PC-3 (cell line): ENCODE results near the gene DRAP1. TPM values are rescaled to one million over a fixed set of nuclear protein-coding genes. Genes with fewer than 3 reads are reported as not detected.
A peak's percentile ranks its signal among the peaks of the same experiment; 100 is the strongest.

Experiments used
- ATAC-seq: fragments of 200-7000 bp; cut with Tn5 transposase; 2 replicates; pipeline ENCODE4 v1.9.1; 2020; ENCODE audit warnings: mild to moderate bottlenecking, moderate library complexity
- BruUV-seq: library from RNA; stranded (reverse); fragments of 400-500 nt; replicated peaks from 2 replicates; lab custom pipeline; 2021; lab: Mats Ljungman, UMichigan
- CTCF ChIA-PET: fragments of 300-600 bp; sonication (Branson Sonifier 250); formaldehyde crosslinking; loops from one replicate; lab custom pipeline; 2022; ENCODE audit warnings: antibody characterized with exemption; lab: Charles Lee
- POLR2A ChIA-PET: fragments of 300-600 bp; sonication (Branson Sonifier 250); formaldehyde crosslinking; loops from one replicate; lab custom pipeline; 2022; ENCODE audit warnings: antibody characterized with exemption; ENCODE audit not compliant: unreplicated experiment; lab: Charles Lee
- DNase-seq: peaks from one replicate; pipeline ENCODE4 v3.0.0-alpha.2; 2015
- H2AFZ ChIP-seq: fragments of 300-600 bp; sonication (generic); 2 replicates; pipeline ENCODE4 v1.6.0; 2016; ENCODE audit warnings: antibody characterized with exemption, low read length
- H3F3A ChIP-seq: fragments of 300-600 bp; sonication (generic); one replicate; pipeline ENCODE4 v1.6.0; 2017; ENCODE audit warnings: antibody characterized with exemption, low read length, control low read depth, mild to moderate bottlenecking; ENCODE audit not compliant: unreplicated experiment
- H3K27ac ChIP-seq: fragments of 300-600 bp; sonication (generic); 2 replicates; pipeline ENCODE4 v1.5.1; 2016; ENCODE audit warnings: mild to moderate bottlenecking, low read length
- H3K27me3 ChIP-seq: fragments of 300-600 bp; sonication (generic); 2 replicates; pipeline ENCODE4 v1.6.1; 2016; ENCODE audit warnings: low read length, mixed read lengths
- H3K36me3 ChIP-seq: fragments of 300-600 bp; sonication (generic); 2 replicates; pipeline ENCODE4 v1.6.1; 2016; ENCODE audit warnings: low read depth, mixed run types, low read length, mixed read lengths
- H3K4me1 ChIP-seq: fragments of 300-600 bp; sonication (generic); 2 replicates; pipeline ENCODE4 v1.5.1; 2016; ENCODE audit warnings: low read length; ENCODE audit not compliant: insufficient read depth
- H3K4me2 ChIP-seq: fragments of 300-600 bp; sonication (generic); 2 replicates; pipeline ENCODE4 v1.6.0; 2016; ENCODE audit warnings: low read length
- H3K4me3 ChIP-seq: fragments of 300-600 bp; sonication (generic); 2 replicates; pipeline ENCODE4 v1.5.1; 2016; ENCODE audit warnings: mild to moderate bottlenecking, low read length, mixed read lengths
- H3K79me2 ChIP-seq: fragments of 300-600 bp; sonication (generic); 2 replicates; pipeline ENCODE4 v1.6.1; 2017; ENCODE audit warnings: low read length, mixed read lengths
- H3K9ac ChIP-seq: fragments of 300-600 bp; sonication (generic); 2 replicates; pipeline ENCODE4 v1.6.0; 2016; ENCODE audit warnings: mild to moderate bottlenecking, low read length
- H3K9me2 ChIP-seq: fragments of 300-600 bp; sonication (generic); replicated peaks from 2 replicates; pipeline ENCODE4 v1.6.1; 2016; ENCODE audit warnings: mixed run types, low read length, mixed read lengths
- H3K9me3 ChIP-seq: fragments of 300-600 bp; sonication (generic); 2 replicates; pipeline ENCODE4 v1.6.1; 2016; ENCODE audit warnings: low read length, mixed read lengths
- H4K20me1 ChIP-seq: fragments of 300-600 bp; sonication (generic); 2 replicates; pipeline ENCODE4 v1.6.1; 2016; ENCODE audit warnings: low read length, mixed read lengths
- EZH2 ChIP-seq: fragments of 300-600 bp; sonication (generic); IDR thresholded peaks from one replicate; pipeline ENCODE4 v1.6.1; 2017; ENCODE audit warnings: antibody characterized with exemption, mild to moderate bottlenecking, low read length; ENCODE audit not compliant: unreplicated experiment
- EZH2phosphoT487 ChIP-seq: fragments of 300-600 bp; sonication (generic); IDR thresholded peaks from 2 replicates; pipeline ENCODE4 v1.6.1; 2018; ENCODE audit warnings: mild to moderate bottlenecking, antibody characterized with exemption, low read length, borderline replicate concordance
- intact Hi-C: fragments of 100-400 bp; cut with micrococcal nuclease; formaldehyde crosslinking; loops from 2 replicates; pipeline ENCODE4 v1.9.0; 2023
- total RNA-seq: library from RNA; depleted of rRNA; stranded (reverse); fragments of >200 nt; gene quantifications from 2 replicates; pipeline ENCODE4 v1.2.3, GENCODE V29; 2014
- TF ChIP-seq, protein P1 (sequence below): fragments of 300-600 bp; sonication (generic); conservative IDR thresholded peaks from 2 replicates; pipeline ENCODE4 v1.5.1; 2017; ENCODE audit warnings: antibody characterized with exemption, low read depth, mild to moderate bottlenecking, low read length

Gene DRAP1
- total RNA-seq, 1 experiment from 2014 or later: 944 TPM

DNA sequence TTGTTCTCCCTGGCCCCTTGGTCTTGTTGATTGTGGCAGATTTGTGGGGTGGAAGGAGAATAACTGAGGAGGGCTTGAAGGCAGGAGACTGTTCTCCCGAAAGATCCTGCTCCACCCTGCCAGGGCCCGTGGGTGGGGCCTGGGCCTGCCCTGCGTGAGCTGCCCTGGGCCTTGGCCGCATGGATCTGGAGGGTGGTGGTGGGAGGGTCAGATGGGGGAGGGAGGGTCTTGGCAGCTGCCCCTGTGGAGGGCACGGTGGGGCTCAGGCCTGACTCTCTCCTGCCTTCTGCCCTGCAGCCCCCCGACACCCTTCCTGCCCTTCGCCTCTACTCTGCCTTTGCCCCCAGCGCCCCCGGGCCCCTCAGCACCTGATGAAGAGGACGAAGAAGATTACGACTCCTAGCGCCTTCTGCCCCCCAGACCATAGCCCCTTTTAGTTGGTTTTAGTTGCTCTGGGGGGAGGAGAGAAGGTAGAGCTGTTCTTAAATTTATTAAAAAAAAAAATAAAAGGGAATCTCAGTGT lies 1.9 kb downstream of the DRAP1 start:
- peaks cover 8% of the 10 kb centered on the region for H3F3A ChIP-seq
- ChIA-PET CTCF (no interaction called here), POLR2A (interaction anchor here (0.6 kb wide), 1 partner anchor 27 kb away, joined by 5 read pairs; no protein-coding TSS in a partner anchor)
- H3K9me2 ChIP-seq: no peaks in the 10 kb centered on the region
- H3K36me3 ChIP-seq: peaks cover 17% of the 10 kb centered on the region; the same call in 1 of the 2 replicates
- peak overlapping the region; percentile 93 for H3K4me2 ChIP-seq
- TF ChIP-seq EZH2 (no peak), EZH2phosphoT487 (no peak)
- TF ChIP-seq, protein P1, sequence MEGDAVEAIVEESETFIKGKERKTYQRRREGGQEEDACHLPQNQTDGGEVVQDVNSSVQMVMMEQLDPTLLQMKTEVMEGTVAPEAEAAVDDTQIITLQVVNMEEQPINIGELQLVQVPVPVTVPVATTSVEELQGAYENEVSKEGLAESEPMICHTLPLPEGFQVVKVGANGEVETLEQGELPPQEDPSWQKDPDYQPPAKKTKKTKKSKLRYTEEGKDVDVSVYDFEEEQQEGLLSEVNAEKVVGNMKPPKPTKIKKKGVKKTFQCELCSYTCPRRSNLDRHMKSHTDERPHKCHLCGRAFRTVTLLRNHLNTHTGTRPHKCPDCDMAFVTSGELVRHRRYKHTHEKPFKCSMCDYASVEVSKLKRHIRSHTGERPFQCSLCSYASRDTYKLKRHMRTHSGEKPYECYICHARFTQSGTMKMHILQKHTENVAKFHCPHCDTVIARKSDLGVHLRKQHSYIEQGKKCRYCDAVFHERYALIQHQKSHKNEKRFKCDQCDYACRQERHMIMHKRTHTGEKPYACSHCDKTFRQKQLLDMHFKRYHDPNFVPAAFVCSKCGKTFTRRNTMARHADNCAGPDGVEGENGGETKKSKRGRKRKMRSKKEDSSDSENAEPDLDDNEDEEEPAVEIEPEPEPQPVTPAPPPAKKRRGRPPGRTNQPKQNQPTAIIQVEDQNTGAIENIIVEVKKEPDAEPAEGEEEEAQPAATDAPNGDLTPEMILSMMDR: no peak
- no peak overlapping the region for H2AFZ ChIP-seq
- ATAC-seq (no peak), DNase-seq (no peak)
- BruUV-seq: no TSS peak
- H4K20me1 ChIP-seq: 0 out of 2 replicates have a peak, but pooled peaks cover 6% of the 10 kb centered on the region
- H3K4me3 ChIP-seq: peak overlapping the region; percentile 82
- intact Hi-C loops: no loop called here
- H3K9ac ChIP-seq: peak overlapping the region; percentile 76
- peaks cover 58% of the 10 kb centered on the region for H3K79me2 ChIP-seq
- H3K9me3 ChIP-seq: no peaks in the 10 kb centered on the region
- no peak overlapping the region for H3K27ac ChIP-seq
- H3K27me3 ChIP-seq: no peaks in the 10 kb centered on the region
- H3K4me1 ChIP-seq: peaks cover 30% of the 10 kb centered on the region

DNA sequence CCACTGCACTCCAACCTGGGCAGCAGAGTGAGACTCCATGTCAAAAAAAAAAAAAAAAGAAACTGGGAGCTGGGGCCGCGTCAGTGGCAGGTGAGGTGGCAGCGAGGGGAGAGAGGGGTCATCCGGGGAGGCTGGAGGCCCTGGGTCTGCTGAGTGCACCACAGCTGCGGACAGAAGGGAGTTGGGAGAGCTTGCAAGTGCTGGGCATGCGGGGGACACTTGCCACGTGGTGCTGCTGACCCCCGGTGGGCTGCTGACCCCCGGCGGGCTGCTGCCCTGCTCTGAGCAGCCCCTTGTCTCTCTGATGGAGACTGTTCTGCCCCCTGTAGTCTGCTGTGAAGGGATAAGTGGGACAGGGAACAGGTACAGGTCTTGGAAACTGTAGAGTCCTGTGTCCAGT lies 2.6 kb downstream of the DRAP1 start:
- no TSS peak for BruUV-seq
- Histone ChIP-seq H3K36me3 (peaks cover 17% of the 10 kb centered on the region; the same call in 1 of the 2 replicates), H3K27me3 (no peaks in the 10 kb centered on the region), H3F3A (peaks cover 5% of the 10 kb centered on the region), H2AFZ (no peak overlapping the region), H3K9me2 (no peaks in the 10 kb centered on the region), H3K9me3 (no peaks in the 10 kb centered on the region), H3K4me3 (no peak overlapping the region), H3K4me2 (no peak overlapping the region), H3K79me2 (peaks cover 50% of the 10 kb centered on the region), H3K9ac (no peak overlapping the region), H3K4me1 (peaks cover 22% of the 10 kb centered on the region), H3K27ac (no peak overlapping the region), H4K20me1 (0 out of 2 replicates have a peak, but pooled peaks cover 6% of the 10 kb centered on the region)
- intact Hi-C loops: no loop called here
- ChIA-PET POLR2A (no interaction called here), CTCF (no interaction called here)
- TF ChIP-seq, protein P1: no peak
- TF ChIP-seq EZH2: no peak
- no peak for TF ChIP-seq EZH2phosphoT487
- ATAC-seq (no peak), DNase-seq (no peak)

DNA sequence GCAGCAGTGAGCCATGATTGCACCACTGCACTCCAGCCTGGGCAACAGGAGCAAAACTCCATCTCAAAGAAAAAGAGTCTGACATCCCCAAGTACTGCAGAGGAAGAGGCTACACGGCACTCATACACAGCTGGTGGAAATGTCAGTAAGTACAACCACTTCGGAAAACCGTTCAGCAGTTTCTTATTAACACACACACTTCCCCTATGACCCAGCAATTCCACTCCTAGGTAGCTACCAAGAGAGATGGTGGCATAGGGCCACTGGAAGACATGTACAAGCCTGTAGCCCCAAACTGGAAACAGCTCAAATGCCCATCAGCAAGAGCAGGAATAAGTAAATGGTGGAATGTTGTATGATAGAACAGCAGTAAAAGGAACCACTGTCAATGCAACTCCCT lies 3.3 kb downstream of the DRAP1 start:
- peaks cover 16% of the 10 kb centered on the region for H3K4me1 ChIP-seq
- H3K27me3 ChIP-seq: no peaks in the 10 kb centered on the region
- no peaks in the 10 kb centered on the region for H3K9me2 ChIP-seq
- ChIA-PET POLR2A (no interaction called here), CTCF (interaction anchor here (0.6 kb wide), 1 partner anchor 15 kb away, joined by 5 read pairs; no protein-coding TSS in a partner anchor)
- no peak overlapping the region for H3K4me2 ChIP-seq
- H3K4me3 ChIP-seq: no peak overlapping the region
- no TSS peak for BruUV-seq
- no peak overlapping the region for H2AFZ ChIP-seq
- H3K9ac ChIP-seq: no peak overlapping the region
- peaks cover 3% of the 10 kb centered on the region for H3F3A ChIP-seq
- DNase-seq (no peak), ATAC-seq (no peak)
- peaks cover 43% of the 10 kb centered on the region for H3K79me2 ChIP-seq
- intact Hi-C loops: no loop called here
- TF ChIP-seq, protein P1: no peak
- TF ChIP-seq EZH2phosphoT487 (no peak), EZH2 (no peak)
- H3K27ac ChIP-seq: no peak overlapping the region
- no peaks in the 10 kb centered on the region for H3K9me3 ChIP-seq
- H4K20me1 ChIP-seq: 0 out of 2 replicates have a peak, but pooled peaks cover 6% of the 10 kb centered on the region
- H3K36me3 ChIP-seq: peaks cover 17% of the 10 kb centered on the region; the same call in 1 of the 2 replicates
